ENCODE data around the gene LUZP2.

The LUZP2 gene

DNA sequence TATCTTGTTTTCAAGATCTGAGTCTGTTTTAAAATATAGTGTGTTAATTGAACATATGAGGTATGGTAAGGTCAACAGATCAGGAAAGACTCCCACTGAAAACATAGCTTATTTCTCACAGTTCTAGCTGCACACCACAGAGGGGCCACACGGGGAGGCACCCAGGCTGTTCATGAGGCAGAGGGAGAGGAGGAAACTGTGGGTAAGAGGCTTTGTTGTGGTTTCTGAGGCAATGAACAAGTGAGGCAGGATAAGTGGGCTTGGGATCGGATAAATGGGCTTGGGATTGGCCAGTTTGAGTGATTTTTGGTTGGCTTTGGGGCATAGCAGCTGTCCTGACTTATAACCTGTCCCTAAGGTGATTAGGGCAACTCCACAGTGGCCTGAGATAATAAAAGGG lies 242.1 kb downstream of the LUZP2 start:
- ChIA-PET POLR2A (no interaction called here), CTCF (interaction anchor here (0.8 kb wide), 1 partner anchor 9 kb away, joined by 3 read pairs; no protein-coding TSS in a partner anchor)
- Histone ChIP-seq H3K4me3 (ENCODE audit: control insufficient read depth in 1 of 7, extremely low read depth in 1 of 7, insufficient read depth in 4 of 7, low read depth in 2 of 7, low read length in 6 of 7) (no peak overlapping the region), H3K9me3 (ENCODE audit: control extremely low read depth in 1 of 5, control insufficient read depth in 4 of 5, insufficient read depth in 2 of 5, low read depth in 1 of 5, low read length in 4 of 5) (no peaks in the 10 kb centered on the region), H3K36me3 (ENCODE audit: control insufficient read depth in 4 of 4, insufficient read depth in 4 of 4, low read length in 3 of 4) (no peaks in the 10 kb centered on the region), H3K4me1 (ENCODE audit: control extremely low read depth in 1 of 4, control insufficient read depth in 4 of 4, insufficient read depth in 4 of 4, low read length in 3 of 4) (peaks cover 0 to 10% (median 3%) of the 10 kb centered on the region in 4 experiments), H3K27me3 (replicated peaks in 2 of 5; ENCODE audit: control insufficient read depth in 4 of 5, insufficient read depth in 5 of 5, low read length in 4 of 5) (no peaks in the 10 kb centered on the region), H3K27ac (ENCODE audit: insufficient read depth in 1 of 2, low read depth in 1 of 2, low read length in 2 of 2, poor library complexity in 1 of 2, severe bottlenecking in 2 of 2) (no peak overlapping the region)
- 0% methylated on average over 2 of the region's 2 CpGs for WGBS (ENCODE audit: insufficient coverage)
- peak; percentile 2 to 24 (median 22) for DNase-seq

DNA sequence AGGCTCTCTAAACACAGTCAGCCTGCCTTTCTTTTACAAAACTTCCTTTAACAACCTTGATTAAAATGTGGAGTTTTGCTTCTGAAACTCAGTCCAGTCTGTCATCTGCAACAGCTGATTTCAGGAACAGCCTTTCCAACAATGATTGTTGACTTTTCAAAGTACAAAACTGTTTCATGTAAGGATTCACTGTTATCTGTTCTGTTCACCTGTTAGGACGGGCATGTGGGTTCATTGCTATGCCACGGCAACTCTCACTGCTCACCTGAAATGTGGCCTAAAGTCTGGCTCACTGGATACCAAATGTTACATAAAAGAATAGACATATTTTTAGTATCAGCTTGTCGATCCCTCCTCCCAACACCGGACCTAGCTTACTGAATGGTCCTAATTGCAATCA lies 242.8 kb downstream of the LUZP2 start:
- no peaks in the 10 kb centered on the region for H3K36me3 ChIP-seq (ENCODE audit: control insufficient read depth in 4 of 4, insufficient read depth in 4 of 4, low read length in 3 of 4)
- no peak overlapping the region for H3K27ac ChIP-seq (ENCODE audit: insufficient read depth in 1 of 2, low read depth in 1 of 2, low read length in 2 of 2, poor library complexity in 1 of 2, severe bottlenecking in 2 of 2)
- peaks cover 0 to 10% (median 3%) of the 10 kb centered on the region in 4 experiments for H3K4me1 ChIP-seq (ENCODE audit: control extremely low read depth in 1 of 4, control insufficient read depth in 4 of 4, insufficient read depth in 4 of 4, low read length in 3 of 4)
- H3K27me3 ChIP-seq (replicated peaks in 2 of 5; ENCODE audit: control insufficient read depth in 4 of 5, insufficient read depth in 5 of 5, low read length in 4 of 5): no peaks in the 10 kb centered on the region
- no peaks in the 10 kb centered on the region for H3K9me3 ChIP-seq (ENCODE audit: control extremely low read depth in 1 of 5, control insufficient read depth in 4 of 5, insufficient read depth in 2 of 5, low read depth in 1 of 5, low read length in 4 of 5)
- WGBS (ENCODE audit: insufficient coverage): no CpG with 5 or more reads among the region's 4 CpGs
- DNase-seq: no peak
- CTCF ChIA-PET: interaction anchor here (0.8 to 1.0 kb wide), 2 partner anchors 8 to 21 kb away, joined by 3 read pairs; no protein-coding TSS in a partner anchor
- H3K4me3 ChIP-seq (ENCODE audit: control insufficient read depth in 1 of 7, extremely low read depth in 1 of 7, insufficient read depth in 4 of 7, low read depth in 2 of 7, low read length in 6 of 7): no peak overlapping the region
- POLR2A ChIA-PET: interaction anchor here (0.6 kb wide), 1 partner anchor 9 kb away, joined by 3 read pairs; no protein-coding TSS in a partner anchor

DNA sequence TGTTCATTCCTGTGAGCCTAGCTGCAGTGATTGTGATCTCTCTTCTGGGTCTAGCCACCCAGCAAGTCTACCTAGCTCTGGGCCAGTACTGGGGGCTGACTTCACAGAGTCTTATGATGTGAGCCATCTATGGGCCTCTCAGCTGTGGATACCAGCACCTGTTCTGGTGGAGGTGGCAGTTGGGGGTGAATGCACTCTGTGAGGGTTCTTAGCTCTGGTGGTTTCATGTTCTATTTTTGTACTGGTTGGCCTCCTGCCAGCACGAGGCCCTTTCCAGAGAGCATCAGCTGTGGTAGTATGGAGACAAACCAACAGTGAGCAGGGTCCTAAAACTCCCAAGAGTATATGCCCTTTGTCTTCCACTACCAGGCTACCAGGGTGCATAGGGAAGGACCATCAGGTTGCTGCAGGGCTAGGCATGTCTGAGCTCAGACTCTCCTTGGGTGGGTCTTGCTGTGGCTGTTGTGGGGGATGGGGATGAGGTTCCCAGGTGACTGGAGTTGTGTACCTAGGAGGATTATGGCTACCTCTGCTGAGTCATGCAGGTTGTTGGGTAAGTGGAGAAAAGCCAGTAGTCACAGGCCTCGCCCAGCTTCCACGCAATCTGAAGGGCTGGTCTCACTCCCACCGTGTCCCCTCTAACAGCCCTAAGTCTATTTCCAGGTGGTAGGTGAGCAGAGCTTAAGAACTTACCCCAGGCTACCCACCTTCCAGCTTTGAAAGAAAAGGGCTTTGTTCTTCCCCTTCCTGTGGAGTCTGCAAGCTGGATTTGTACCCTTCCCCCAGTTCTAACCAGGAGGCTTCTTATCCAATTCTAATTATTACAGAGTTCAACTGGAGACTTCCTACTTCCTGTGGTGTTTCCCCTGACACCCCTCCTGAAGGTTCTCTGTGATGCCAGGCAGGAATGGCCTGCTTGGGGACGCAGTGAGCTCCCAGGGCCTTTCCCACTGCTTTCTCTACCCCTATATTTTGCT lies 250.7 kb downstream of the LUZP2 start:
- H3K27me3 ChIP-seq (replicated peaks in 2 of 5; ENCODE audit: control insufficient read depth in 4 of 5, insufficient read depth in 5 of 5, low read length in 4 of 5): no peaks in the 10 kb centered on the region
- 87% methylated on average over 4 of the region's 5 CpGs for WGBS (ENCODE audit: insufficient coverage)
- ChIA-PET CTCF (interaction anchor here (1.2 kb wide), 1 partner anchor 8 kb away, joined by 3 read pairs; no protein-coding TSS in a partner anchor), POLR2A (no interaction called here)
- peak in 2 of 3 donors; percentile 1 to 5 for DNase-seq
- H3K36me3 ChIP-seq (ENCODE audit: control insufficient read depth in 4 of 4, insufficient read depth in 4 of 4, low read length in 3 of 4): no peaks in the 10 kb centered on the region
- no peak overlapping the region for H3K27ac ChIP-seq (ENCODE audit: insufficient read depth in 1 of 2, low read depth in 1 of 2, low read length in 2 of 2, poor library complexity in 1 of 2, severe bottlenecking in 2 of 2)
- H3K4me3 ChIP-seq (ENCODE audit: control insufficient read depth in 1 of 7, extremely low read depth in 1 of 7, insufficient read depth in 4 of 7, low read depth in 2 of 7, low read length in 6 of 7): peak overlapping the region in 1 of 7 experiments; percentile 42
- no peaks in the 10 kb centered on the region for H3K9me3 ChIP-seq (ENCODE audit: control extremely low read depth in 1 of 5, control insufficient read depth in 4 of 5, insufficient read depth in 2 of 5, low read depth in 1 of 5, low read length in 4 of 5)
- H3K4me1 ChIP-seq (ENCODE audit: control extremely low read depth in 1 of 4, control insufficient read depth in 4 of 4, insufficient read depth in 4 of 4, low read length in 3 of 4): peaks cover 0 to 11% (median 4%) of the 10 kb centered on the region in 4 experiments

DNA sequence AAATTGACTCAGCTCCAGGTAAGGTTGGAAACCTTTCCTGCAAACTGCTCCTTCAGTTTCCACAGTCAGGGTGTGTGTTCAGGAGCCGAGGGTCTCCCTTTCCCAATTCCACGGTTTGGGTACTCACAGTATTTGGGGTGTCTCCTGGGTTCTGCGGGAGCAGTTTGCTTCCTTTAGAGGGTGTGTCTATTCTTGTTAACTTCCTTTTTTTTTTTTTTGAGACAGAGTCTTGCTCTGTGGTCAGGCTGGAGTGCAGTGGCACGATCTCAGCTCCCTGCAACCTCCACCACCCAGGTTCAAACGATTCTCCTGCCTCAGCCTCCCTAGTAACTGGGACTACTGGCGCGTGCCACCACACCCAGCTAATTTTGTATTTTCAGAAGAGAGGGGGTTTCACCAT lies 251.4 kb downstream of the LUZP2 start:
- ChIA-PET POLR2A (no interaction called here), CTCF (interaction anchor here (0.7 to 1.2 kb wide), 2 partner anchors 9 to 666 kb away, joined by 3 read pairs; no protein-coding TSS in a partner anchor)
- Histone ChIP-seq H3K27ac (ENCODE audit: insufficient read depth in 1 of 2, low read depth in 1 of 2, low read length in 2 of 2, poor library complexity in 1 of 2, severe bottlenecking in 2 of 2) (no peak overlapping the region), H3K4me1 (ENCODE audit: control extremely low read depth in 1 of 4, control insufficient read depth in 4 of 4, insufficient read depth in 4 of 4, low read length in 3 of 4) (peaks cover 0 to 11% (median 4%) of the 10 kb centered on the region in 4 experiments), H3K36me3 (ENCODE audit: control insufficient read depth in 4 of 4, insufficient read depth in 4 of 4, low read length in 3 of 4) (no peaks in the 10 kb centered on the region), H3K27me3 (replicated peaks in 2 of 5; ENCODE audit: control insufficient read depth in 4 of 5, insufficient read depth in 5 of 5, low read length in 4 of 5) (no peaks in the 10 kb centered on the region), H3K9me3 (ENCODE audit: control extremely low read depth in 1 of 5, control insufficient read depth in 4 of 5, insufficient read depth in 2 of 5, low read depth in 1 of 5, low read length in 4 of 5) (no peaks in the 10 kb centered on the region), H3K4me3 (ENCODE audit: control insufficient read depth in 1 of 7, extremely low read depth in 1 of 7, insufficient read depth in 4 of 7, low read depth in 2 of 7, low read length in 6 of 7) (peak overlapping the region in 1 of 7 experiments; percentile 42)
- WGBS (ENCODE audit: insufficient coverage): 26% methylated on average over 3 of the region's 7 CpGs
- peak in 2 of 3 donors; percentile 1 to 5 for DNase-seq

DNA sequence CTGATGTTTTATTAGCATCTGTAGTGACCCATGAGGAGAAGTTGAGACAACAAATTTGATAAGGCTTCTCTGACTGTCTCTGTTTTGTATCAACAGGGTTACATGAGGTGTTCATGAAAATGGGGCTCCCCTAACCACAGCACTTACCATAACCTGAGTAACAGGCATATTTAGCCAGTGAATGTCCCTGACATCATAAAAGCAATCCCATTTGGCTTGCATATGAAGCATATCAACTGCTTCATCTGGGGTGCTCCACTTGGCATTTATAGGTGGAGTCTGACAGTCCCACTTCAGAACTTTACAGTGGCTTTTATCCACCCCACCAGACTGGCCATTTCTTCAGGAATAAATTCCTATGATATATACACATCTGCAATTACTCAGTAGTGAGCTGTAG lies 257.6 kb downstream of the LUZP2 start:
- Histone ChIP-seq H3K9me3 (ENCODE audit: control extremely low read depth in 1 of 5, control insufficient read depth in 4 of 5, insufficient read depth in 2 of 5, low read depth in 1 of 5, low read length in 4 of 5) (no peaks in the 10 kb centered on the region), H3K4me1 (ENCODE audit: control extremely low read depth in 1 of 4, control insufficient read depth in 4 of 4, insufficient read depth in 4 of 4, low read length in 3 of 4) (no peaks in the 10 kb centered on the region)
- POLR2A ChIA-PET: no interaction called here

DNA sequence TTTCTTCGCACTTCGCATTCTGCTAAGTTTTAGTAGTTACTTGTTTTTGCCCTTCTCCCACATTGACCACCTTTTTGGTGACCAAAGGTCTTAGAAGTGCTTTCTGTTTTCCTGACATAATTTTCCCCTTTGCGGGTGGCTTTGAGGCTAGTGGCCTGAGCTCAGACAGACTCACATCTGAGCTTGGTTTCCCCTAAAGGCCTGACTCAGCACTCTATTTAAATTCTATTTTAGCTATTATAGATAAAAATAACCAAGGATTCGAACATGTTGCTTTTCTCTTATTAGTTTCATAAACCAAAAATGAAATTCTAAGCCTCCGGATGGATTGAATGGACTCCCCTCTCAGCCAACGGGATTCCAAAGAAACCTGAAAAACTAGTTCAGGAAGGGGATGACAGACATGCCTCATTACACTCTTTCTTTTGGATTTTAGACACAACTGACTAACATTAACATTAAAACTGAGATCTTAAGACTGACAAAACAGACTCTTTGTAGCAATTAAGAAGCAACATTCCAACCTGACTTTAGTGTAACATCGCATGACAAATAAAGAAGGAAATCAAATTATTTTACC lies 258.5 kb downstream of the LUZP2 start:
- H3K27me3 ChIP-seq (replicated peaks in 2 of 5; ENCODE audit: control insufficient read depth in 4 of 5, insufficient read depth in 5 of 5, low read length in 4 of 5): no peaks in the 10 kb centered on the region
- ChIA-PET CTCF (no interaction called here), POLR2A (no interaction called here)
- no peaks in the 10 kb centered on the region for H3K9me3 ChIP-seq (ENCODE audit: control extremely low read depth in 1 of 5, control insufficient read depth in 4 of 5, insufficient read depth in 2 of 5, low read depth in 1 of 5, low read length in 4 of 5)
- H3K4me3 ChIP-seq (ENCODE audit: control insufficient read depth in 1 of 7, extremely low read depth in 1 of 7, insufficient read depth in 4 of 7, low read depth in 2 of 7, low read length in 6 of 7): no peak overlapping the region
- no peak for DNase-seq
- H3K4me1 ChIP-seq (ENCODE audit: control extremely low read depth in 1 of 4, control insufficient read depth in 4 of 4, insufficient read depth in 4 of 4, low read length in 3 of 4): no peaks in the 10 kb centered on the region
- 91% methylated on average over 7 of the region's 7 CpGs for WGBS (ENCODE audit: insufficient coverage)
- H3K27ac ChIP-seq (ENCODE audit: insufficient read depth in 1 of 2, low read depth in 1 of 2, low read length in 2 of 2, poor library complexity in 1 of 2, severe bottlenecking in 2 of 2): no peak overlapping the region
- H3K36me3 ChIP-seq (ENCODE audit: control insufficient read depth in 4 of 4, insufficient read depth in 4 of 4, low read length in 3 of 4): no peaks in the 10 kb centered on the region

More for the DNA sequence above, 257.6 kb downstream of the LUZP2 start:
- DNase-seq: no peak
- Histone ChIP-seq H3K36me3 (ENCODE audit: control insufficient read depth in 4 of 4, insufficient read depth in 4 of 4, low read length in 3 of 4) (no peaks in the 10 kb centered on the region), H3K27me3 (replicated peaks in 2 of 5; ENCODE audit: control insufficient read depth in 4 of 5, insufficient read depth in 5 of 5, low read length in 4 of 5) (no peaks in the 10 kb centered on the region), H3K4me3 (ENCODE audit: control insufficient read depth in 1 of 7, extremely low read depth in 1 of 7, insufficient read depth in 4 of 7, low read depth in 2 of 7, low read length in 6 of 7) (no peak overlapping the region), H3K27ac (ENCODE audit: insufficient read depth in 1 of 2, low read depth in 1 of 2, low read length in 2 of 2, poor library complexity in 1 of 2, severe bottlenecking in 2 of 2) (no peak overlapping the region)
- CTCF ChIA-PET: no interaction called here

DNA sequence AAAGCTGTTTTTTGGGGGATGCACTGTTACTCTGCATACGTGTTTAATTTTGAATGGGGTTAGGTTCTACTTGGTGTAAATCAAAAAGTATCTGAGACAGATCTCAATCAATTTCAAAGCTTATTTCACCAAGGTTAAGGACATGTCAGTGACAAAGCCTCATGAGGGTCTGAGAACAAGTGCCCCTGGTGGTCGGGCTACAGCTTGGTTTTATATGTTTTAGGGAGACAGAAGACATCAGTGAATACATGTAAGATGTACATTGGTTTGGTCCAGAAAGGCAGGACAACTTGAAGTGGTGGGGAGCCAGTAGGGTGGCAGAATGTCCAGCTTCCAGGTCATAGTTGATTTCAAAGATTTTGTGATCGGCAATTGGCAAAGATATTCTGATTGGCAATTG lies 262.9 kb downstream of the LUZP2 start:
- Histone ChIP-seq H3K4me1 (ENCODE audit: control extremely low read depth in 1 of 4, control insufficient read depth in 4 of 4, insufficient read depth in 4 of 4, low read length in 3 of 4) (no peaks in the 10 kb centered on the region), H3K9me3 (ENCODE audit: control extremely low read depth in 1 of 5, control insufficient read depth in 4 of 5, insufficient read depth in 2 of 5, low read depth in 1 of 5, low read length in 4 of 5) (no peaks in the 10 kb centered on the region), H3K27ac (ENCODE audit: insufficient read depth in 1 of 2, low read depth in 1 of 2, low read length in 2 of 2, poor library complexity in 1 of 2, severe bottlenecking in 2 of 2) (no peak overlapping the region), H3K36me3 (ENCODE audit: control insufficient read depth in 4 of 4, insufficient read depth in 4 of 4, low read length in 3 of 4) (no peaks in the 10 kb centered on the region), H3K27me3 (replicated peaks in 2 of 5; ENCODE audit: control insufficient read depth in 4 of 5, insufficient read depth in 5 of 5, low read length in 4 of 5) (no peaks in the 10 kb centered on the region), H3K4me3 (ENCODE audit: control insufficient read depth in 1 of 7, extremely low read depth in 1 of 7, insufficient read depth in 4 of 7, low read depth in 2 of 7, low read length in 6 of 7) (no peak overlapping the region)
- 94% methylated on average over 3 of the region's 3 CpGs for WGBS (ENCODE audit: insufficient coverage)
- POLR2A ChIA-PET: no interaction called here
- CTCF ChIA-PET: no interaction called here
- no peak for DNase-seq

Measured in common myeloid progenitor, CD34-positive (primary cell).